H9 (cell line): ENCODE results near the gene AKAP7. TPM values are rescaled to one million over a fixed set of nuclear protein-coding genes. Genes with fewer than 3 reads are reported as not detected.

ENCODE experiments used
- DNase-seq: peaks from one replicate; pipeline ENCODE4 v3.0.0-alpha.2; 2017
- H2AFZ ChIP-seq: one replicate; pipeline ENCODE4 v1.6.1; 2013; ENCODE audit warnings: mild to moderate bottlenecking, low read length, control low read depth, moderate library complexity
- H2AK5ac ChIP-seq: 2 replicates; pipeline ENCODE4 v1.6.1; 2013; ENCODE audit warnings: low read length, control low read depth, mixed read lengths; ENCODE audit not compliant: insufficient read length
- H2BK120ac ChIP-seq: one replicate; pipeline ENCODE4 v1.6.1; 2013; ENCODE audit warnings: low read depth, mild to moderate bottlenecking, low read length, control low read depth, inconsistent platforms; ENCODE audit not compliant: poor library complexity, severe bottlenecking
- H2BK12ac ChIP-seq: 2 replicates; pipeline ENCODE4 v1.6.1; 2013; ENCODE audit warnings: low read length, control low read depth, mixed read lengths, low read depth; ENCODE audit not compliant: insufficient read length
- H2BK15ac ChIP-seq: 2 replicates; pipeline ENCODE4 v1.6.1; 2013; ENCODE audit warnings: low read depth, low read length, control low read depth
- H2BK20ac ChIP-seq: one replicate; pipeline ENCODE4 v1.6.1; 2013; ENCODE audit warnings: low read depth, mild to moderate bottlenecking, low read length, control low read depth, inconsistent platforms; ENCODE audit not compliant: poor library complexity, severe bottlenecking
- H2BK5ac ChIP-seq: 2 replicates; pipeline ENCODE4 v1.6.1; 2013; ENCODE audit warnings: low read length, control low read depth, mixed read lengths; ENCODE audit not compliant: insufficient read length
- H3K14ac ChIP-seq: 2 replicates; pipeline ENCODE4 v1.6.1; 2013; ENCODE audit warnings: low read length, control low read depth; ENCODE audit not compliant: insufficient read depth
- H3K18ac ChIP-seq: 2 replicates; pipeline ENCODE4 v1.6.1; 2013; ENCODE audit warnings: low read depth, mild to moderate bottlenecking, mixed read lengths, low read length, control low read depth; ENCODE audit not compliant: insufficient read length
- H3K23ac ChIP-seq: 2 replicates; pipeline ENCODE4 v1.6.1; 2013; ENCODE audit warnings: low read length, control low read depth, mixed read lengths, low read depth; ENCODE audit not compliant: insufficient read length
- H3K23me2 ChIP-seq: 2 replicates; pipeline ENCODE4 v1.6.1; 2013; ENCODE audit warnings: low read depth, mild to moderate bottlenecking, mixed read lengths, low read length, control low read depth; ENCODE audit not compliant: insufficient read length, poor library complexity, severe bottlenecking
- H3K27ac ChIP-seq: 2 replicates; pipeline ENCODE4 v1.5.1; 2013; ENCODE audit warnings: low read length, control low read depth, mixed read lengths, low read depth; ENCODE audit not compliant: insufficient read length
- H3K27me3 ChIP-seq: 2 replicates; pipeline ENCODE4 v1.6.1; 2013; ENCODE audit warnings: low read length, control low read depth, inconsistent platforms; ENCODE audit not compliant: insufficient read depth
- H3K4ac ChIP-seq: 2 replicates; pipeline ENCODE4 v1.6.1; 2013; ENCODE audit warnings: low read depth, mild to moderate bottlenecking, control low read depth, inconsistent platforms, low read length, moderate library complexity
- H3K4me1 ChIP-seq: 2 replicates; pipeline ENCODE4 v1.6.1; 2013; ENCODE audit warnings: low read length, control low read depth, inconsistent platforms; ENCODE audit not compliant: insufficient read depth
- H3K4me2 ChIP-seq: 2 replicates; pipeline ENCODE4 v1.6.1; 2013; ENCODE audit warnings: low read length, control low read depth, mixed read lengths; ENCODE audit not compliant: insufficient read length, insufficient read depth
- H3K56ac ChIP-seq: 2 replicates; pipeline ENCODE4 v1.6.1; 2013; ENCODE audit warnings: low read depth, mild to moderate bottlenecking, mixed read lengths, low read length, control low read depth; ENCODE audit not compliant: insufficient read length
- H3K79me1 ChIP-seq: 2 replicates; pipeline ENCODE4 v1.6.1; 2013; ENCODE audit warnings: low read depth, mild to moderate bottlenecking, moderate library complexity, low read length, control low read depth, inconsistent platforms; ENCODE audit not compliant: insufficient read depth, poor library complexity, severe bottlenecking
- H3K79me2 ChIP-seq: 2 replicates; pipeline ENCODE4 v1.6.1; 2013; ENCODE audit warnings: low read length, control low read depth, inconsistent platforms; ENCODE audit not compliant: insufficient read depth
- H3K9ac ChIP-seq: 2 replicates; pipeline ENCODE4 v1.6.1; 2013; ENCODE audit warnings: low read length, control low read depth, mixed read lengths; ENCODE audit not compliant: insufficient read length; ENCODE audit errors: extremely low read depth
- H3K9me3 ChIP-seq: one replicate; pipeline ENCODE4 v1.6.1; 2013; ENCODE audit warnings: low read depth, low read length, inconsistent platforms; ENCODE audit not compliant: control insufficient read depth
- H3T11ph ChIP-seq: one replicate; pipeline ENCODE4 v1.6.1; 2013; ENCODE audit warnings: mild to moderate bottlenecking, low read length, control low read depth, inconsistent platforms
- H4K20me1 ChIP-seq: one replicate; pipeline ENCODE4 v1.6.1; 2013; ENCODE audit not compliant: control insufficient read depth, insufficient read length, insufficient read depth
- H4K5ac ChIP-seq: 2 replicates; pipeline ENCODE4 v1.6.1; 2013; ENCODE audit warnings: low read depth, mild to moderate bottlenecking, mixed read lengths, low read length, control low read depth; ENCODE audit not compliant: insufficient read length
- H4K8ac ChIP-seq: replicated peaks from 2 replicates; pipeline ENCODE4 v1.6.1; 2013; ENCODE audit warnings: low read length, control low read depth, mixed read lengths, low read depth; ENCODE audit not compliant: insufficient read length
- H4K91ac ChIP-seq: 2 replicates; pipeline ENCODE4 v1.6.1; 2013; ENCODE audit warnings: low read depth, mild to moderate bottlenecking, moderate library complexity, mixed read lengths, low read length, control low read depth; ENCODE audit not compliant: insufficient read length
- H3K27ac Mint-ChIP-seq, 3 experiments: 2 replicates in 2 of 3; 3 replicates in 1 of 3; pipeline ENCODE4 v1.8.0; 2020 to 2021; ENCODE audit warnings: mixed read lengths in 3 of 3, mild to moderate bottlenecking in 1 of 3, moderate library complexity in 1 of 3
- H3K27me3 Mint-ChIP-seq: 2 replicates; pipeline ENCODE4 v1.8.0; 2021; ENCODE audit warnings: low read depth, mild to moderate bottlenecking, moderate library complexity, mixed read lengths
- H3K36me3 Mint-ChIP-seq, 3 experiments: 2 replicates in 2 of 3; 3 replicates in 1 of 3; pipeline ENCODE4 v1.8.0; 2020 to 2021; ENCODE audit warnings: low read depth in 3 of 3, mixed read lengths in 3 of 3; ENCODE audit not compliant: insufficient read depth in 1 of 3
- H3K4me1 Mint-ChIP-seq, 2 experiments: 2 replicates each; pipeline ENCODE4 v1.8.0; 2020; ENCODE audit warnings: mixed read lengths in 2 of 2
- H3K4me3 Mint-ChIP-seq, 2 experiments: 2 replicates in 1 of 2; 3 replicates in 1 of 2; pipeline ENCODE4 v1.8.0; 2020 to 2021; ENCODE audit warnings: mild to moderate bottlenecking in 2 of 2, mixed read lengths in 2 of 2, moderate library complexity in 1 of 2
- H3K9me3 Mint-ChIP-seq, 2 experiments: 2 replicates in 1 of 2; 3 replicates in 1 of 2; pipeline ENCODE4 v1.8.0; 2020; ENCODE audit warnings: mild to moderate bottlenecking in 2 of 2, mixed read lengths in 2 of 2, moderate library complexity in 1 of 2
- WGBS: extraction: QIAGEN DNeasy Blood & Tissue Kit; methylation state at CpG from one replicate; pipeline ENCODE4 v1.1.7; 2013; ENCODE audit warnings: missing lambda C conversion rate, low lambda C conversion rate, mixed read lengths; ENCODE audit not compliant: insufficient read length; ENCODE audit errors: extremely low coverage; 5-methylcytosine and 5-hydroxymethylcytosine counted together
- total RNA-seq: library from RNA; stranded (reverse); gene quantifications from 2 replicates; pipeline ENCODE4 v1.2.1, GENCODE V29; 2021
- TF ChIP-seq, protein P1 (sequence below): fragments of 200-600 bp; sonication (generic); conservative IDR thresholded peaks from 3 replicates; pipeline ENCODE4 v1.8.0; 2021; ENCODE audit warnings: antibody characterized with exemption, mild to moderate bottlenecking

The AKAP7 gene
- total RNA-seq, 1 experiment from 2014 or later = 9.8 TPM

DNA sequence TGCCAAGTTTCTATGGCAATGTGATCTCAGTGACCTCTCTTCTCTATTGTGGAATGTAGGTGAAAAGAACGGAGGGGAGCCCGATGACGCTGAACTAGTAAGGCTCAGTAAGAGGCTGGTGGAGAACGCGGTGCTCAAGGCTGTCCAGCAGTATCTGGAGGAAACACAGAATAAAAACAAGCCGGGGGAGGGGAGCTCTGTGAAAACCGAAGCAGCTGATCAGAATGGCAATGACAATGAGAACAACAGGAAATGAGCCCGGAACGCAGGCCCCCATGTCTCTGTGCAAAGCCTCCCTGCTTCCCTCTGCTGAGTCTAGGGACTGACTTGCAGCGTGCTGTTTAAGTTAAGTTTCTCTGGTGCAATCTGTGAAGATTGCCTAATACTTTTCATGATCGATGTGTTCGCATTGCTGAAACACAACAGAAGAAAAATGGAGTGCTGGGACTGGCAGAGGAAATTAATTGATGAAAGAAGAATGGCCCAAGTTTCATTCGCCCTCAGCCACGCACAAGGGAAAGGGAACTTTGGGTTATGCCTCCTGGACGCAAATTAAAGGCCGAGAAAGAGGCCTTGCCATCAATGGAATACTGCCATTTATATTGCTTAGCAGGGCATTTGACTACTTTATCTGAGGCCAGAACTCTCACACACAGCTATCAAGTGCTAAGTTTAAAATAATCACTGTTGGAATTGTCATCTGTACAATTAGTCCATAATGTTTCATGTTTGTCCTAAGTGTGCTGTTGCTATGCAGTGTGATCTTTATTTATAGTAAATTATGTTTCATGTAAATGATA, 146.4 kb downstream of the AKAP7 start:
- Histone ChIP-seq H3K79me1 (no peaks in the 10 kb centered on the region), H3K4me1 (peaks cover 8% of the 10 kb centered on the region; the same call in 1 of the 2 replicates), H3K23ac (no peak overlapping the region), H2BK12ac (no peak overlapping the region), H3K27me3 (no peaks in the 10 kb centered on the region), H2BK5ac (peak overlapping the region; percentile 44), H3K9me3 (no peaks in the 10 kb centered on the region), H2AFZ (no peak overlapping the region), H2BK20ac (no peak overlapping the region), H4K5ac (no peak overlapping the region), H4K20me1 (no peaks in the 10 kb centered on the region), H3K4me2 (no peak overlapping the region), H3K56ac (no peak overlapping the region), H2AK5ac (no peak overlapping the region), H3T11ph (no peak overlapping the region), H2BK120ac (no peak overlapping the region), H3K14ac (peak overlapping the region; percentile 60), H3K18ac (peak overlapping the region; percentile 51), H4K91ac (no peak overlapping the region), H2BK15ac (no peak overlapping the region), H4K8ac (no peak overlapping the region), H3K23me2 (no peaks in the 10 kb centered on the region), H3K27ac (peak overlapping the region; percentile 71), H3K79me2 (no peaks in the 10 kb centered on the region; the same call in 1 of the 2 replicates), H3K9ac (no peak overlapping the region), H3K4ac (no peak overlapping the region)
- TF ChIP-seq, protein P1, sequence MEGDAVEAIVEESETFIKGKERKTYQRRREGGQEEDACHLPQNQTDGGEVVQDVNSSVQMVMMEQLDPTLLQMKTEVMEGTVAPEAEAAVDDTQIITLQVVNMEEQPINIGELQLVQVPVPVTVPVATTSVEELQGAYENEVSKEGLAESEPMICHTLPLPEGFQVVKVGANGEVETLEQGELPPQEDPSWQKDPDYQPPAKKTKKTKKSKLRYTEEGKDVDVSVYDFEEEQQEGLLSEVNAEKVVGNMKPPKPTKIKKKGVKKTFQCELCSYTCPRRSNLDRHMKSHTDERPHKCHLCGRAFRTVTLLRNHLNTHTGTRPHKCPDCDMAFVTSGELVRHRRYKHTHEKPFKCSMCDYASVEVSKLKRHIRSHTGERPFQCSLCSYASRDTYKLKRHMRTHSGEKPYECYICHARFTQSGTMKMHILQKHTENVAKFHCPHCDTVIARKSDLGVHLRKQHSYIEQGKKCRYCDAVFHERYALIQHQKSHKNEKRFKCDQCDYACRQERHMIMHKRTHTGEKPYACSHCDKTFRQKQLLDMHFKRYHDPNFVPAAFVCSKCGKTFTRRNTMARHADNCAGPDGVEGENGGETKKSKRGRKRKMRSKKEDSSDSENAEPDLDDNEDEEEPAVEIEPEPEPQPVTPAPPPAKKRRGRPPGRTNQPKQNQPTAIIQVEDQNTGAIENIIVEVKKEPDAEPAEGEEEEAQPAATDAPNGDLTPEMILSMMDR = no peak
- Mint-ChIP-seq H3K4me1 (peaks cover 20 to 31% of the 10 kb centered on the region in 2 experiments), H3K36me3 (peaks cover 6 to 11% (median 8%) of the 10 kb centered on the region in 3 experiments; a peak in 5 of 7 replicates), H3K4me3 (peak overlapping the region; percentile 3 to 59; a peak in 3 of 5 replicates), H3K27ac (peak overlapping the region; percentile 81 to 99 (median 98)), H3K9me3 (no peaks in the 10 kb centered on the region; a peak in 1 of 5 replicates), H3K27me3 (no peaks in the 10 kb centered on the region)
- peak; percentile 69 for DNase-seq
- no CpG with 5 or more reads among the region's 16 CpGs for WGBS
